IPS DF 6.9 (cell line): ENCODE data around the gene NRXN3.
"Not testable (repeated sequence)": the region's sequence is repeated elsewhere in the genome, so short reads cannot be mapped to it uniquely, and the experiment has no call there.

Experiments
- DNase-seq: peaks from one replicate; pipeline ENCODE4 v3.0.0-alpha.2; 2013; ENCODE audit warnings: low read depth, low spot score
- H3K27ac ChIP-seq: one replicate; pipeline ENCODE4 v1.5.1; 2013; ENCODE audit warnings: low read length, control low read depth
- H3K27me3 ChIP-seq: 2 replicates; pipeline ENCODE4 v1.6.1; 2013; ENCODE audit warnings: mild to moderate bottlenecking, low read length; ENCODE audit not compliant: control insufficient read depth, insufficient read depth
- H3K36me3 ChIP-seq: 2 replicates; pipeline ENCODE4 v1.6.1; 2013; ENCODE audit warnings: low read length; ENCODE audit not compliant: control insufficient read depth, insufficient read depth
- H3K4me1 ChIP-seq: 2 replicates; pipeline ENCODE4 v1.6.1; 2013; ENCODE audit warnings: low read length; ENCODE audit not compliant: control insufficient read depth, insufficient read depth
- H3K4me3 ChIP-seq: 2 replicates; pipeline ENCODE4 v1.5.1; 2013; ENCODE audit warnings: mild to moderate bottlenecking, low read length
- H3K9me3 ChIP-seq: 2 replicates; pipeline ENCODE4 v1.6.1; 2013; ENCODE audit warnings: low read length, inconsistent platforms; ENCODE audit not compliant: control insufficient read depth, insufficient read depth
- WGBS: extraction: QIAGEN DNeasy Blood & Tissue Kit; methylation state at CpG from one replicate; pipeline ENCODE4 v1.1.7; 2013; ENCODE audit warnings: mixed read lengths, missing lambda C conversion rate; ENCODE audit not compliant: insufficient read length, insufficient coverage; 5-methylcytosine and 5-hydroxymethylcytosine counted together

Gene NRXN3

GRCh38 chr14:78455896-78456435 lies 285.8 kb downstream of the NRXN3 start:
- H3K27ac ChIP-seq: no peak overlapping the region
- no peak overlapping the region for H3K4me3 ChIP-seq
- WGBS: no CpG with 5 or more reads among the region's 6 CpGs
- DNase-seq: no peak
- H3K4me1 ChIP-seq: no peaks in the 10 kb centered on the region
- no peaks in the 10 kb centered on the region for H3K36me3 ChIP-seq
- no peaks in the 10 kb centered on the region for H3K27me3 ChIP-seq
- H3K9me3 ChIP-seq: no peaks in the 10 kb centered on the region

GRCh38 chr14:78469947-78470346 lies 299.8 kb downstream of the NRXN3 start:
- H3K27ac ChIP-seq: no peak overlapping the region
- DNase-seq: no peak
- H3K27me3 ChIP-seq: no peaks in the 10 kb centered on the region
- no peak overlapping the region for H3K4me3 ChIP-seq
- no peaks in the 10 kb centered on the region for H3K36me3 ChIP-seq
- no peaks in the 10 kb centered on the region for H3K4me1 ChIP-seq
- no peaks in the 10 kb centered on the region for H3K9me3 ChIP-seq

GRCh38 chr14:78479127-78479780 lies 309.1 kb downstream of the NRXN3 start:
- WGBS: no CpG with 5 or more reads among the region's 5 CpGs
- Histone ChIP-seq H3K27me3 (no peaks in the 10 kb centered on the region), H3K4me3 (no peak overlapping the region), H3K9me3 (no peaks in the 10 kb centered on the region), H3K27ac (no peak overlapping the region), H3K4me1 (no peaks in the 10 kb centered on the region), H3K36me3 (no peaks in the 10 kb centered on the region)
- DNase-seq: no peak

- WGBS: no CpG with 5 or more reads among the region's 2 CpGs
- peaks cover 2% of the 10 kb centered on the region; the same call in 1 of the 2 replicates for H3K4me1 ChIP-seq
- H3K4me3 ChIP-seq: no peak overlapping the region
- no peaks in the 10 kb centered on the region for H3K9me3 ChIP-seq
- H3K27ac ChIP-seq: no peak overlapping the region
- H3K27me3 ChIP-seq: no peaks in the 10 kb centered on the region
- H3K36me3 ChIP-seq: no peaks in the 10 kb centered on the region
- DNase-seq: no peak
Measured at GRCh38 chr14:78484028-78484427, 313.9 kb downstream of the NRXN3 start.

- H3K27ac ChIP-seq: no peak overlapping the region
- no peaks in the 10 kb centered on the region for H3K36me3 ChIP-seq
- no peaks in the 10 kb centered on the region for H3K27me3 ChIP-seq
- peaks cover 2% of the 10 kb centered on the region; the same call in 1 of the 2 replicates for H3K4me1 ChIP-seq
- H3K4me3 ChIP-seq: no peak overlapping the region
- H3K9me3 ChIP-seq: no peaks in the 10 kb centered on the region
- DNase-seq: peak; percentile 33
Measured at GRCh38 chr14:78486081-78486480, 315.9 kb downstream of the NRXN3 start.

- Histone ChIP-seq H3K27me3 (no peaks in the 10 kb centered on the region), H3K27ac (no peak overlapping the region), H3K36me3 (no peaks in the 10 kb centered on the region), H3K9me3 (no peaks in the 10 kb centered on the region), H3K4me3 (no peak overlapping the region), H3K4me1 (peaks cover 2% of the 10 kb centered on the region; the same call in 1 of the 2 replicates)
- no CpG with 5 or more reads among the region's 1 CpG for WGBS
- DNase-seq: no peak
Measured at GRCh38 chr14:78486621-78487020, 316.4 kb downstream of the NRXN3 start.

- H3K36me3 ChIP-seq, H3K9me3 ChIP-seq, H3K4me1 ChIP-seq, H3K27me3 ChIP-seq, H3K27ac ChIP-seq, DNase-seq, H3K4me3 ChIP-seq: not testable (repeated sequence)
- no CpG with 5 or more reads among the region's 2 CpGs for WGBS
Measured at GRCh38 chr14:78487573-78487972, 317.4 kb downstream of the NRXN3 start.

GRCh38 chr14:78488938-78489337 lies 318.8 kb downstream of the NRXN3 start:
- no peaks in the 10 kb centered on the region for H3K27me3 ChIP-seq
- WGBS: no CpG with 5 or more reads among the region's 4 CpGs
- no peaks in the 10 kb centered on the region for H3K9me3 ChIP-seq
- peaks cover 2% of the 10 kb centered on the region; the same call in 1 of the 2 replicates for H3K4me1 ChIP-seq
- no peak overlapping the region for H3K27ac ChIP-seq
- H3K36me3 ChIP-seq: no peaks in the 10 kb centered on the region
- no peak overlapping the region for H3K4me3 ChIP-seq
- no peak for DNase-seq

GRCh38 chr14:78491048-78491447 lies 320.9 kb downstream of the NRXN3 start:
- H3K9me3 ChIP-seq: no peaks in the 10 kb centered on the region
- no peak overlapping the region for H3K27ac ChIP-seq
- no CpG with 5 or more reads among the region's 7 CpGs for WGBS
- DNase-seq: no peak
- H3K4me1 ChIP-seq: peaks cover 2% of the 10 kb centered on the region; the same call in 1 of the 2 replicates
- H3K27me3 ChIP-seq: no peaks in the 10 kb centered on the region
- H3K36me3 ChIP-seq: no peaks in the 10 kb centered on the region
- H3K4me3 ChIP-seq: no peak overlapping the region

GRCh38 chr14:78498062-78498595 lies 328.0 kb downstream of the NRXN3 start:
- Histone ChIP-seq H3K4me1 (no peaks in the 10 kb centered on the region), H3K36me3 (no peaks in the 10 kb centered on the region), H3K27ac (no peak overlapping the region), H3K9me3 (no peaks in the 10 kb centered on the region; the same call in 1 of the 2 replicates), H3K27me3 (no peaks in the 10 kb centered on the region), H3K4me3 (no peak overlapping the region)
- no CpG with 5 or more reads among the region's 2 CpGs for whole genome bisulfite sequencing
- DNase-seq: no peak

GRCh38 chr14:78501909-78502308 lies 331.7 kb downstream of the NRXN3 start:
- no peaks in the 10 kb centered on the region for H3K27me3 ChIP-seq
- no peaks in the 10 kb centered on the region for H3K36me3 ChIP-seq
- H3K27ac ChIP-seq: no peak overlapping the region
- no peaks in the 10 kb centered on the region; the same call in 1 of the 2 replicates for H3K9me3 ChIP-seq
- H3K4me1 ChIP-seq: no peaks in the 10 kb centered on the region
- no CpG with 5 or more reads among the region's 4 CpGs for WGBS
- H3K4me3 ChIP-seq: no peak overlapping the region
- no peak for DNase-seq
